GM21447 (cell line): ENCODE measurements around the gene PWWP2B.

Experiments
- ATAC-seq: cut with Tn5 transposase; IDR thresholded peaks from one replicate; pipeline ENCODE4 v1.9.1; 2021; ENCODE audit not compliant: unreplicated experiment

The PWWP2B gene

GRCh38 chr10:132405463-132405991, 8.5 kb downstream of the PWWP2B start:
- ATAC-seq, result no peak

- ATAC-seq, result no peak
Measured at GRCh38 chr10:132406181-132406580, 9.2 kb downstream of the PWWP2B start.

- no peak for ATAC-seq
Measured at GRCh38 chr10:132406750-132407149, 9.8 kb downstream of the PWWP2B start.

GRCh38 chr10:132407243-132407746, 10.3 kb downstream of the PWWP2B start:
- ATAC-seq, result no peak

GRCh38 chr10:132407846-132408278, 10.9 kb downstream of the PWWP2B start:
- no peak for ATAC-seq

- ATAC-seq, result no peak
Measured at GRCh38 chr10:132408367-132408781, 11.4 kb downstream of the PWWP2B start.

GRCh38 chr10:132408823-132409666, 12.0 kb downstream of the PWWP2B start:
- no peak for ATAC-seq

- no peak for ATAC-seq
Measured at GRCh38 chr10:132409667-132410028, 12.6 kb downstream of the PWWP2B start.

- no peak for ATAC-seq
Measured at GRCh38 chr10:132410056-132410778, 13.2 kb downstream of the PWWP2B start.

- no peak for ATAC-seq
Measured at GRCh38 chr10:132410779-132411532, 14.0 kb downstream of the PWWP2B start.

- no peak for ATAC-seq
Measured at GRCh38 chr10:132411561-132412253, 14.7 kb downstream of the PWWP2B start.

- ATAC-seq, result no peak
Measured at GRCh38 chr10:132412316-132413192, 15.6 kb downstream of the PWWP2B start.

- no peak for ATAC-seq
Measured at GRCh38 chr10:132413226-132414205, 16.5 kb downstream of the PWWP2B start.

- ATAC-seq, result no peak
Measured at GRCh38 chr10:132414402-132415016, 17.5 kb downstream of the PWWP2B start.

GRCh38 chr10:132415255-132415654, 18.3 kb downstream of the PWWP2B start:
- ATAC-seq, result no peak

GRCh38 chr10:132415956-132416355, 19.0 kb downstream of the PWWP2B start:
- no peak for ATAC-seq

- ATAC-seq, result no peak
Measured at GRCh38 chr10:132416566-132417256, 19.7 kb downstream of the PWWP2B start.
